ENCODE results near the gene NEUROD1.

DNA sequence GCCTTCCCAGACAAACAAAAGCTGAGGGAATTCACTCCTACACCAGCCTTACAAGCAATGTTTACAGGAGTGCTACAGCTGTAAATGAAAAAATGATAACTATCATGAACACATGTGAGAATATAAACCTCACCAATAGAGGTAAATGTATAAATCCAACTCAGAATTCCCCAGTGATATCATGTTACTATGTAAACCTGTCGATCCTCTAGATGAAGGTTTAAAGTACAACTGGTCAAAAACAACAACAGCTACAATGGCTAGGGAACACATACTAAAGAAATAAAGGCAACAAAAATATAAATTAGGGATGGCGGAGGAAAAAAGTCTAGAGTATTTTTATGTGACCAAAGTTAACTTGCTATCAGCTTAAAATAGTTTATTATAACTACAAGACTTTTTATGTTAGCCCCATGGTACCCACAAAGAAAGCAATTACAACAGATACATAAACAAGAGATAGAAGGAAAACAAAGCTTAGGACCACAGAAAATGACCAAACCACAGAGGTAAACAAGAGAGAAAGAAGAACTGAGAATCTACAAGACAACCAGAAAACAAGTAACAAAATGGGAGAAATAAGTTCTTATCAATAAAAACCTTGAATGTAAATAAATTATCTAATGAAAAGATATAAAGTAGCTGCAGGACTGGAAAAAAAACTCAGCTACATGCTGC is 31.7 kb downstream of the NEUROD1 start:
- no peak for TF ChIP-seq SUZ12 (IDR thresholded peaks at IDR 0.05; ENCODE audit: extremely low read depth, insufficient read depth, insufficient read length)
- no peak for TF ChIP-seq ZNF274 (IDR thresholded peaks at IDR 0.05; ENCODE audit: low read depth, low read length)
